HG02610 (cell line): ENCODE results near the gene SLC66A2.
"Not testable (repeated sequence)": the region's sequence is repeated elsewhere in the genome, so short reads cannot be mapped to it uniquely, and the experiment has no call there.

Experiments
- ATAC-seq: cut with Tn5 transposase; IDR thresholded peaks from one replicate; pipeline ENCODE4 v1.9.1; 2021; ENCODE audit warnings: mild to moderate bottlenecking, moderate library complexity; ENCODE audit not compliant: unreplicated experiment

The SLC66A2 gene

GRCh38 chr18:79883461-79884293 lies 67.8 kb downstream of the SLC66A2 start:
- ATAC-seq, result no peak

DNA sequence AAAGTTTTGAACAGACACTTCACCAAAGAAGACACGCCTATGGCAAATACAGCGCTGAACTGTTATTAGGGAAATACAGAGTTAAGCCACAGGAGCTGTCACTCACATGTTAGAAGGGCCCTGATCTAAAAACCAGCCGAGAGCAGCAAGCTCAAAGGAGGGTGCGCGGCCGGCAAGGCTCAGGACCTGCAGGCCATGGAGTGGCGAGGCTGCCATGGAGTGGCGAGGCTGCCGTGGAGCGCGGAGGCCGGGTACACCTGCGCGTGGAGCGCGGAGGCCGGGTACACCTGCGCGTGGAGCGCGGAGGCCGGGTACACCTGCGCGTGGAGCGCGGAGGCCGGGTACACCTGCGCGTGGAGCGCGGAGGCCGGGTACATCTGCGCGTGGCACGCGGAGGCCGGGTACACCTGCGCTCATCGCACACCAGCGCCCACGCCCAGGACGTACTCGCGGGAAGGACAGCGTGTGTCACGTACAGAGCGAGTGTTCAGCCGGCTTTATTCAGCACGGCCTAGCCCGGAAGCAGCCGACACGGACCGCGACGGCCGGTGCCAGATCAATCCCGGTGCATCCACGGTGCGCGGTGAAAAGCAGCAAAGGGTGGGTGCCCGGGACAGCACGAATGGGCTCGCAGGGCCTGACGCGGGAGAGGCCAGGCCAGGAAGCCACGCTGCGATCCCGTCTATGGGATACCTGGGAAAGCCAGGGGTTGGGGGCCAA lies 68.8 kb downstream of the SLC66A2 start:
- ATAC-seq, result no peak

- no peak for ATAC-seq
Observed at GRCh38 chr18:79881695-79882094, 69.8 kb downstream of the SLC66A2 start.

GRCh38 chr18:79879566-79879965 lies 71.9 kb downstream of the SLC66A2 start:
- ATAC-seq, result no peak

GRCh38 chr18:79878741-79879378 lies 72.6 kb downstream of the SLC66A2 start:
- ATAC-seq, result no peak

DNA sequence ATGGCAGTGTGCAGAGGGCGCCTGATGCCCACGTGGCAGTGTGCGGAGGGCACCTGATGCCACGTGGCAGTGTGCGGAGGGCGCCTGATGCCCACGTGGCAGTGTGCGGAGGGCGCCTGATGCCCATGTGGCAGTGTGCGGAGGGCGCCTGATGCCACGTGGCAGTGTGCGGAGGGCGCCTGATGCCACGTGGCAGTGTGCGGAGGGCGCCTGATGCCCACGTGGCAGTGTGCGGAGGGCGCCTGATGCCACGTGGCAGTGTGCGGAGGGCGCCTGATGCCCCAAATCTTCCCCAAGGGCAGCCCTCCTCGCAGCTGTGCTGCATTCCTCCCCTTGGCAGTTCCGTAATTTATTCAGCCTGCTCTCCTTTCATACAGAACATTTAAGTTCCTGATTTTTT lies 73.2 kb downstream of the SLC66A2 start:
- not testable (repeated sequence) for ATAC-seq

- ATAC-seq, result no peak
Observed at GRCh38 chr18:79877163-79878091, 74.0 kb downstream of the SLC66A2 start.

DNA sequence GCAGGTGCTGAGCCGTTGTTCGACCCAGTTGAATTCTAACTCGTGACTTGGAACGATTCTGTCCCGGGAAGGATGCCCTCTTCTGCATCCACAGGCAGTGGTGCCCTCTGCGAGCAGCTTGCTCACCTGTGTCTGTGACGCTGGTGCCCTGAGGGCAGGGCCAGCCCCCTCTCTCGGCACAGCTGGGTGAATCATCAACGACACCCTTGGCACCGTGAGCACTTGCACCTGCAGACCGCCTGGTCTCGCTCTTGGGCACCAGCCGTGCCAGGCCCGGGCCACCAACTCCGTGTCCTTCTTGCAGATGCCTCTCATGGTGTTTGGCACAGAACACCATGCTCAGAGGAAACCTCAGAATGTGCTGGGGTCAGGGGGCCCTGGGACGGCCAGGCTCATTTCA lies 75.0 kb downstream of the SLC66A2 start:
- no peak for ATAC-seq

GRCh38 chr18:79875931-79876461 lies 75.5 kb downstream of the SLC66A2 start:
- ATAC-seq, result no peak

DNA sequence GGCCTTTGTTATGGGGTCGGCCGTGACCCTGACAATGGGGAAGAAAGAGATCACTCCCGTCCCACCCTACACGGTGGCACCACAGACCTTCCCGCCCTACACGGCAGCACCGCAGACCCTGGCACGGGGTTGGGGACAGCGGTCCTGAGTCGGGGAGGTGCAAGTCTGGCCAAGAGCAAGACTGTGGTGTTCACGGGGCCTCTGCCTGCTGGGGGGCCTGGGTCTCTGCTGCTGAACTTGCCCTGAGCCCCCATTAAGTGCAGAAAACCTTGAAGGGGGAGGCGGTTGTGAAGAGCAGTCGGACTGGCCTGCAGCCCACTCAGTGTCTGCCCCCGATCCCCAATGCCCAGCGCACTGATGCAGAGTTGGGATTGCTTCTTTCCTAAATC lies 75.9 kb downstream of the SLC66A2 start:
- no peak for ATAC-seq

GRCh38 chr18:79874553-79875530 lies 76.6 kb downstream of the SLC66A2 start:
- no peak for ATAC-seq

GRCh38 chr18:79873449-79874110 lies 77.9 kb downstream of the SLC66A2 start:
- no peak for ATAC-seq

DNA sequence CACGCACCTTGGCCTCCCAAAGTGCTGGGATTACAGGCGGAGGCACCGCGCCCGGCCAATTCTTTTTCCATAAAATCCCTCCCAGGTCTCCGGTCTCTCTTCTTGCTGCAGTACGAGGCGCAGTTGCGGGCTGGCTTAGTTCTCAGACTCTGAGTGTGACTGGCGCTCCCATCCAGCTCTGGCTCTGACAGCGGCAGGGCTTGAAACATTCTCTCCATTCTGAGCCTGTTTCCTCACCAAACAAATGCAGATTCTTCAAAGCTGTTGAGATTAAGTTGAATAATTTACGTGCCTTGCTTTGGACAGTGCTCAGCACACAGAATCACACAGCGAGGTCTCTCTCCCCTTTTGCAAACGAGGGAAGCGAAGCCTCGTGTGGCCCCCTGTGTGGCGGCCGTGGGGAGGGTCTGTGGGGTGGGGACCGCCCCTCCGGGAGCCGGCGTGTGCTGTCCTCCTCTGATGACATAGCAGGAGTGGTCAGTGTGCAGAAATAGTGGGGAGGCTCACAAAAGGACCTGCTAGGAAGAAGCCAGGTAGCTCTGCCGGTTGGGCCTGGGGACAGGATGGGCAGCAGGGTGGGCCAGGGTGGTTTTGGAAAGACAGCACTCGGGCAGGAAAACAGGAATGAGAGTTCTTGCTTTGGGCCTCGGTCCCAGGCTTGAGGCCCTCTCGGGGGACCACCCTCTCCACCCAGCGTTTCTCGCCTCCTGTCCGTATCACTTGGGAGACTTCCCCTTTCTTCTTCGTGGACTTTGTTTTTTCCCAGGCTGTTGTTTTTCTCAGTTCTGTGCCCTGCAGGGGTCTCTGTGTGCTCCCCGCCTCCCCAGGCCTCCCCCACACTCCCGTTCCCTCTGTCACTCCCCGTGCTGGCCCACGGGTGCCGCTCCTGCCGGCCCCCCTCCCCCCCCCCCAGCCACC lies 78.7 kb downstream of the SLC66A2 start:
- ATAC-seq, result no peak

DNA sequence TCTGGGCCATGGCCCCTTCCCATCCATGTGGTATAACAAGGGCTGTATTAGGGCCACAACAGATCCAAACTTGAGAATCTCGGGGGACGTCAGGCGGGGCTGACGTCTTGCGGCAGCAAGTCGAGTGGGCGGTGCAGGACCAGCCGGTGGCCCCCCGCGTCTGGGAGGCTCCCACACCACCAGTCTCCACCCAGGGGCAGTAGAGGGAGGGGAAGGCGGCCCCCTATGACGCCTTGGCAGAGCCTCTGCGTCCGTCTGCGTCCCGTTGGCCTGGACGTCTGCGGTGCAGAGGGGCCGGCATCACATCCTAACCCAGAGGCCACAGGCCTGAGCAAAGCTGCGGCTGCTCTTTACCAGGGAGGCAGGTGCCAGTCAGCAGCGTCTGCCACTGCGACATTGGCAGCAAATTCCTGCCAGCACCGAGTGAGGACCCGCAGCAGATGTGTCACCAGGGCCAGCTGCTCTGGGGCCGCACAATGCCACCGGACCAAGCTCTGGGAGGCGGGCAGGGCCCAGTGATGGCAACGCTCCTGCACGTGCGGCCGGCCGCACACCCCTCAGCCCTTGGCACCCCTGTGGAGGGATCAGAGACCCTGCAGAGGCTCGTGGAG lies 79.9 kb downstream of the SLC66A2 start:
- no peak for ATAC-seq

DNA sequence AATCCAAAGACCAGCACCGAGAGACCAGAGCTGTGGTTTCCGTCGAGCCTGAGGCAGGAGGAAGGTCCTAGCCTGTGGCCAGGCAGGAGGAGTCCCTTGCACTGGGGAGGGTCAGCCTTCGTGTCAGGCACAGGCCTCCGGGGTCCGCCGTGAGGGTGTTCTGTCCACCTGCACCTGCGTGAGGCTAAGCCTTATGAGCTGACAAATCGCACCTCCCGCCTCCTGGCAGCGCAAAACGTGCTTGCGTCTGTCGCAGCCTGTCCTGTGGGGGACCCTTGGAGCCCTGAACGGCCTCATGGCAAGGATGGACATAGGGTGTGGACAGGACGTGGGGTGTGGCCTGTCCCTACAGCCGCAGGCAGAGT lies 80.4 kb downstream of the SLC66A2 start:
- ATAC-seq, result no peak

- no peak for ATAC-seq
Observed at GRCh38 chr18:79870301-79871025, 81.0 kb downstream of the SLC66A2 start.
